ENCODE measurements around the gene NCK2.

NCK2 gene

GRCh38 chr2:105866216-105867185 lies 121.8 kb downstream of the NCK2 start:
- Histone ChIP-seq H3K27me3 (no peaks in the 10 kb centered on the region), H3K4me1 (no peaks in the 10 kb centered on the region), H3K4me3 (ENCODE audit: low read depth, low read length) (no peak overlapping the region), H3K36me3 (no peaks in the 10 kb centered on the region), H3K9me3 (no peaks in the 10 kb centered on the region)
- no peak for DNase-seq
- no peak for TF ChIP-seq CTCF (IDR thresholded peaks at IDR 0.05; ENCODE audit: low read depth, low read length)

- Histone ChIP-seq H3K36me3 (no peaks in the 10 kb centered on the region), H3K27me3 (no peaks in the 10 kb centered on the region), H3K9me3 (no peaks in the 10 kb centered on the region), H3K4me1 (no peaks in the 10 kb centered on the region), H3K4me3 (ENCODE audit: low read depth, low read length) (no peak overlapping the region)
- DNase-seq = no peak
- TF ChIP-seq CTCF (IDR thresholded peaks at IDR 0.05; ENCODE audit: low read depth, low read length) = no peak
These were observed 122.9 kb downstream of the NCK2 start for GRCh38 chr2:105867587-105867986.

- DNase-seq = no peak
- Histone ChIP-seq H3K4me3 (ENCODE audit: low read depth, low read length) (no peak overlapping the region), H3K9me3 (no peaks in the 10 kb centered on the region), H3K4me1 (no peaks in the 10 kb centered on the region), H3K27me3 (no peaks in the 10 kb centered on the region), H3K36me3 (no peaks in the 10 kb centered on the region)
- no peak for TF ChIP-seq CTCF (IDR thresholded peaks at IDR 0.05; ENCODE audit: low read depth, low read length)
These were observed 123.3 kb downstream of the NCK2 start for GRCh38 chr2:105868060-105868459.

GRCh38 chr2:105869341-105869740 lies 124.6 kb downstream of the NCK2 start:
- no peaks in the 10 kb centered on the region for H3K4me1 ChIP-seq
- H3K36me3 ChIP-seq = no peaks in the 10 kb centered on the region
- no peak for TF ChIP-seq CTCF (IDR thresholded peaks at IDR 0.05; ENCODE audit: low read depth, low read length)
- H3K9me3 ChIP-seq = no peaks in the 10 kb centered on the region
- no peak for DNase-seq
- H3K27me3 ChIP-seq = no peaks in the 10 kb centered on the region
- no peak overlapping the region for H3K4me3 ChIP-seq (ENCODE audit: low read depth, low read length)

- Histone ChIP-seq H3K9me3 (no peaks in the 10 kb centered on the region), H3K36me3 (no peaks in the 10 kb centered on the region), H3K27me3 (no peaks in the 10 kb centered on the region), H3K4me1 (no peaks in the 10 kb centered on the region), H3K4me3 (ENCODE audit: low read depth, low read length) (no peak overlapping the region)
- DNase-seq = no peak
- TF ChIP-seq CTCF (IDR thresholded peaks at IDR 0.05; ENCODE audit: low read depth, low read length) = no peak
These were observed 125.3 kb downstream of the NCK2 start for GRCh38 chr2:105870062-105870461.

- H3K27me3 ChIP-seq = no peaks in the 10 kb centered on the region
- DNase-seq = no peak
- H3K9me3 ChIP-seq = no peaks in the 10 kb centered on the region
- no peak for TF ChIP-seq CTCF (IDR thresholded peaks at IDR 0.05; ENCODE audit: low read depth, low read length)
- H3K4me1 ChIP-seq = no peaks in the 10 kb centered on the region
- H3K36me3 ChIP-seq = no peaks in the 10 kb centered on the region
- no peak overlapping the region for H3K4me3 ChIP-seq (ENCODE audit: low read depth, low read length)
These were observed 126.1 kb downstream of the NCK2 start for GRCh38 chr2:105870858-105871257.

Measured in BE2C (cell line).